GM11168 (cell line): ENCODE data around the gene HCRT.
"Not testable (repeated sequence)": the region's sequence is repeated elsewhere in the genome, so short reads cannot be mapped to it uniquely, and the experiment has no call there.

Experiments
- in situ Hi-C: fragments of 300-500 bp; cut with MboI; formaldehyde crosslinking; loops from one replicate; pipeline ENCODE4 v1.12.0; 2022; ENCODE audit warnings: low sequenced_read_pairs; ENCODE audit not compliant: unreplicated experiment

The HCRT gene

DNA sequence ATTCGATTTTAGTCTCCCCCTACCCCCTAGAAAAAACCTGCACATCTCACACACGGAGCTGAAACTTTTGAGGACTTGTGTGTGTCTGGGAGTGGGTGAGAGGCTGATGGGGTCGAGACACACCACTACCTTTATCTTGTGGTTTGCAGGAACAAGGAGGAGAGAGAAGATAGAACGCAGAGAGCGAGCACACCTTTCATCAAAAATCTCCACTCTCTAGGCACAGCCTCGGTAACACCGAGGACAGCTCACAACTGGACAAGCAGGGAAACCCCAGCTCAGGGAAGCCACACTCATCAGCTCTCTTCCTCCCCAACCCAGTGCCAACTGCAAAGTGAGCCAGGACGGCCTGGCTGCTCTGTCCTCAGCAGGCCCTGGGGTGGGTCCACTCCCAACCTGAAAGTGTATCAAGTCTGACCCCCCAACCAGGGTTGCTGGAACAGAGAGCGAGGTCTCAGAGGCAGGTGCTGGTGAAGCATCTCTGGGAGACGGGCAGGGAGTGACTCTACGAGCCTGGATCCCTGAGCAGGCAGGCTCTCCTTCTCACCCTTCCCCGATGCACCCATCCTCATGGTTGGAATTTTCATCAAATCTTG, 14.3 kb upstream of the HCRT start:
- in situ Hi-C loops: no loop called here

GRCh38 chr17:42198897-42199296, 13.6 kb upstream of the HCRT start:
- in situ Hi-C loops: no loop called here

GRCh38 chr17:42197564-42198156, 12.4 kb upstream of the HCRT start:
- in situ Hi-C loops: no loop called here

DNA sequence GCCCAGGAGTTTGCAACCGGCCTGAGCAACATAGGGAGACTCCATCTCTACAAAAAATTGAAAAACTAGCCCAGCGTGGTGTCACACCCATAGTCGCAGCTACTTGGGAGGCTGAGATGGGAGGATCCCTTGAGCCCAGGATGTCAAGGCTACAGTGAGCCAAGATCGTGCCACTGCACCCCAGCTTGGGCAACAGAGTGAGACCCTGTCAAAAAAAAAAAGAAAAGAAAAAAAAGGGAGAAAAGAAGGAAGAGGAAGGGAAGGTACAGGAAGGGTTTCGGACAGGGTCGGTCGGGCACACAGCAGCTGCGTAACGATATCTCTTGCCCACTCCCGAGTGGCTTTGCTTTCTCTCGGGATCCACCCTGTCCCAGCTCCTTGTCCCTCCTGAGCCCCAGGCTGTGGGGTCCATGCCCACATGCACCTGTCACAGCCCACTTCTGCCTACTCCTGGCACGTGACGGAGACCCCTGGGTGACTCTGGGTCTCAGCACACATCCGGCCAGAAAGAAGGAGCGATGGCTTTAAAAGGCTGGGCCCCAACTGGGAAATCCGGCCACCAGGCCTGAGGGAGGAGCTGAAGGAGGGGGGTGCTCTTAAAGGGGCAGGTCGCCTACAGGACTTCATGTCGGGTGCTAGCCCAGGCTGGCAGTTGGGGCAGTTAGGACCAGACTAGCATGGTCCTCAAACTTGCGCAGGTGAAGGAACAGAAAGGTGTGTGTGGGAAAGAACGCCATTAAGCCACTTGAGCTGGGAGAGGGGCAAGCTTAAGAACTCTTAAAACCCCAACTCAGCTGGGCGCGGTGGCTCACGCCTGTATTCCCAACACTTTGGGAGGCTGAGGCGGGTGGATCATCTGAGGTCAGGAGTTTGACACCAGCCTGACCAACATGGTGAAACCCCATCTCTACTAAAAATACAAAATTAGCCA, 9.0 kb upstream of the HCRT start, which contains the start of gene GHDC:
Gene GHDC, minus strand, starts transcription at position 526 of the 931 bp plus-strand sequence. CDS start 913 bp downstream, outside the sequence.
- in situ Hi-C loops: no loop called here

DNA sequence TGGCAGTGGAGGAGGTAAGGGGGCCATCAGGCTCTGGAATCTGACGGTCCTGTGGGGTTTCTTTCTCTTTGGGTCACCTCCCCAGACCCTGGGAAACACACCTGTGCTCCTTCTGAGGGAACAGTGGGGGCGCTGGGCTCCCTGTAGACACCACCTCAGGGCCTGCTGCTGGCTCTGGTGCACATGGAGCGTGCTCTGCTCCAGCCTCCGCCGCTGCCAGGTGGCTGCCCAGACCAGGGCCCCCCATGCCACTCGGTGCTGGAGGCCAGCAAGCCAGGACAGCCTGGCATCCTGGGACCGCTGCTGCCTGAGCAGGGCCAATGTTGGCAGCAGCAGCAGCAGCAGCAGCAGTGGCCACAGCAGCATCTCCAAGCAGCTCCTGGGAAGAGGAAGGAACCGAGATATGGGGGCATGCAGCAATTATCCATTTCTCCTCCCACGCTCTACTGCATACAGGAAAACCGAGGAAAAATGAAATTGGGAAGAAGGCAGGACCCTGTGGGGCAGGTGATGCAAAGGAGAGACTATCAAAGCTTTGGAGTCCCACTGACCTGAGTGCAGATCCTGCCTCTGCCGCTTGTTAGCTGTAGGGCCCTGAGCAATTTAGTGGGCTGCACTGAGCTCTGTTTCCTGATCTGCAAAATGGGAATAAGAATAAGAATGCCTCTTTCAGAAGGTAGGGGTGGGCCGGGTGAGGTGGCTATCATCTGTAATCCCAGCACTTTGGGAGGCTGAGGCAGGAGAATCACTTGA, 8.1 kb upstream of the HCRT start:
- in situ Hi-C loops: no loop called here

DNA sequence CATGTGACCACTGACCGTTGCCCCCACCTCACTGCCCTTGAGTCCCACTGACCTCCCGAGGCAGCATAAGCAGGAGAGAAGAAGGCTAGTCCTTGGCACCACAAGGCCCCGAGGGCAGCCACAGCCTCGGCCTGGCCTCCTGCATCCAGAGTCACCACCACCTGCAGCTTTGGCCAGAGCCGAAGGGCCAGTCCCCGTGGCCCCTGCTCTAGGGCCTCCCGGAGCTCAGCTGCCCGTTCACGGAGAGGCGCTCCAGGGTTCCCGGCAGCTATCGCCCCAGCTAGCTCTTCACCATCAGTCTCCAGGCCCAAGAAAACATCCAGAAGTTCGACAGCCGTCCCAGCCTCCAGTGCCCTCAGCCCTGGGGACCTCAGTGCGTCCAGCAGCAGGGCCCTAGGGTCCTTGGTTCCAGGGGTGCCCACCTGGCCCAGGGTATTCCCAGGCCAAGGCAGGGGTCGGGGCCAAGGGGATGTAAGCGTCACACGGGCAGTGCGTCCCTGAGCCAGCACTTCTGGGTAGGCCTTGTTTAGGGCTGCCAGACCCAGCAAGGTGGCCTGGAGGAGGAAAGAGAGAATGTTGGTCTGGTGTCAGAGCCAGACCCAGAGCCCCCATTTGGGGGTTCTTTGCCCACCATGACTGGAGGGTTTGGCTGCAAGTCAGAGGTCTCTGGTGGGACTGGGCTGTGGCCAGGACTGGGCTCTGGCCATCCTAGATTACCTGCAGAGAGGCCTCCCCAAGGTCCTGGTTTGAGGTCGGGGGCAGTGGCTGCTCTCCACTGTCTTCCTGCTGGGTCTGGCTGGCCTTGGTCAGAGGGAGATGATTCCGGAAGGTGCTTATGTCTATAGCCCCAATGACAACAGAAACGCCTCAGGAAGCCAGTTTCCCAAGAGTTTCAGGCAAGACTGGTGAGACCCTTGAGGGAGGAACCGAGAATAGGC, 7.2 kb upstream of the HCRT start:
- in situ Hi-C loops: no loop called here

DNA sequence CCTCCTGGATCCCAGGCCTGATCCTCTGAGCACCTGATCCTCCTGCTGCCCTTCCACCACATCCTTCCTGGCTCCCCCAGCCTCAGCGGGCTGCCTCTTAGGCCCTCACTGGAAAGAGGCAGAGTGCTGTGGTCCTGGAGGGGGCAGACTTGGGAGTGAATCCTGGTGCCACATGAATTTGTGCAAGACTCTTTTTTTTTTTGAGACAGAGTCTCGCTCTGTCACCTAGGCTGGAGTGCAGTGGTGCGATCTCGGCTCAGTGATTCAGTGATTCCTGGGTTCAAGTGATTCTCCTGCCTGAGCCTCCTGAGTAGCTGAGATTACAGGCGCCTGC, 6.0 kb upstream of the HCRT start:
- in situ Hi-C loops: no loop called here

- in situ Hi-C loops: no loop called here
Observed at GRCh38 chr17:42190491-42191274, 5.4 kb upstream of the HCRT start.

DNA sequence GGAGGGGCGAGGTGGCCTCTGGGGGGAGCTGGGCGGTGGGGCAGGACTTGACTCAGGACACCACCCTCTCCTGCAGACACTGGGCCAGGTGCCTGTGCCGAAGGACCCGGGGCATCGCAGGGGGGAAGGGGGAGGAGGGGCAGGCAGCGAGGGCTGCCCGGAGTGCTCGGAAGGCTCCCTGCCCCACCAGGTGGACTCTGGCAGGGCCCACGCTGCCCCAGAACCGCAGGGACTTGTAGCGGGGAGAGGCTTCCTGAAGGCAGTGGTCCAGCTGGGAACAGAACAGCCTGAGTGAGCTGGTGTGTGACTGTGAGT, 4.4 kb upstream of the HCRT start:
- in situ Hi-C loops: no loop called here

DNA sequence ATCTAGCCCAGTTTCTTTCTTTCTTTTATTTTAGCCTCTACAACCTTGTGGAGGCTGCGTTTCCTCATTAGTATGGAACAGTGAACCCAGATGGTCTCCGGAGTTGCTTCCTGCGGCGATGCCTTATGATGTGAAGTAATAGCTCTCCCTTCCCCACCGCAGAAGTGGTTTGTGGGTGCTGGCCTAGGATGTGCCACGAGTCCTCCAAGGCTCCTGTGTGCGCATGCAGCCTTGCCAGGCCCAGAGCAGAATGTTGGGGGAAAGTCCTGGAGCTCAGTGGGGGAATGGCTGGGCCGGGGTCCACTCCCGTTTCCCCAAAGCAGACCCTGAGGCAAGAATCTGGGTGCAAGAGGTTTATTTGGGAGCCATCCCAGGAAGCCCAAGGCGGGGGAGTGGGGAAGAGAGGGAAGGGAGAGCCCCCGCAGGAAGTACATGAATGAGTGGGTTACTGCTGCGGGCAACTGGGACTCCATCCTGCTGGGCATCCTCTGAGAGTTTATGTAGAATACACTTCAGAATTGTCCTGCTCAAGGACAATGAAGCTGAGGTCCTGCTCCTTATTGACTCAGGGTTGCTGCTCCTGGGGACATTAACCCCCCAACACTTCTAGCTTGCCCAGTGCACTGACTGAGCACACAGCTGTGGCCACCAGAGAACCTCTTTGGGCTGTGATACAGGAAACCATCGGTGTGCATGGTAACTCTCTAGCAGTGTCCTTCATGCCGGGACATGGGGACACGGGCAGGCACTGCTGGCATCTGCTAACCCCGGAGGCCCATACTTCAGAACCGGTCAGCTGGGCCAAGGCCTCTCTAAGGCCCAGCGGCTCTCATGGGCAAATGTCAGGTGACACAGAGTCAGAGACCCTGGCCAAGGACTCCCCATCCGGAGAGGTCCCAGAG, 3.7 kb upstream of the HCRT start:
- in situ Hi-C loops: no loop called here

DNA sequence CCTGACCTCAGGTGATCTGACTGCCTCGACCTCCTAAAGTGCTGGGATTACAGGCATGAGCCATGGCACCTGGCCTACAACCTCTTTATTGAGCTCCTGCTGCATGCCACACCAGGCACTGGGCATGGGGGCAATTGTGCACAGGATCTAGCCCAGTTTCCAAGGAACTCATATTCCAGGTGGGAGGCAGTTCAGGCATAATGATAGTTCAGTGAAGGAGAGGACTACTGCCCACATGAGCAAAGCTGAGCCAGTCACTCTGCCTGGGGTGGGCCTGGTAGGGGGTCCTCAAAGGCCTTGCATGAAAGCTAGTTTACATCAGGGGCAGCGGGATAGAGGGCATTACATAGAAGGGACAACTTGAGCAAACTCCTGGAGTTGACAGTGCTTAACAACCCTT, 2.6 kb upstream of the HCRT start:
- in situ Hi-C loops: no loop called here

DNA sequence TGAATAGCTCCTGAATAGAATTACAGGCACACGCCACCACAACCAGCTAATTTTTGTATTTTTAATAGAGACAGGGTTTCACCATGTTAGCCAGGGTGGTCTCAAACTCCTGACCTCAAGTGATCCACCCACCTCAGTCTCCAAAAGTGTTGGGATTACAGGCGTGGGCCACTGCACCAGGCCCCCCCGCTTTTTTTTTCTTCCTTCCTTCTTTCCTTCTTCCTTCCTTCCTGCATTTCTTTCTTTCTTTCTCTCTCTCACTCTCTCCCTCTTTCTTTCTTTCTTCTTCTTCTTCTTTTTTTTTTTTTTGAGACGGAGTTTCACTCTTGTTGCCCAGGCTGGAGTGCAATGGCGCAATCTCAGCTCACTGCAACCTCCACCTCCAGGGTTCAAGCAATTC, 939 bp upstream of the HCRT start:
- in situ Hi-C loops: not testable (repeated sequence)

DNA sequence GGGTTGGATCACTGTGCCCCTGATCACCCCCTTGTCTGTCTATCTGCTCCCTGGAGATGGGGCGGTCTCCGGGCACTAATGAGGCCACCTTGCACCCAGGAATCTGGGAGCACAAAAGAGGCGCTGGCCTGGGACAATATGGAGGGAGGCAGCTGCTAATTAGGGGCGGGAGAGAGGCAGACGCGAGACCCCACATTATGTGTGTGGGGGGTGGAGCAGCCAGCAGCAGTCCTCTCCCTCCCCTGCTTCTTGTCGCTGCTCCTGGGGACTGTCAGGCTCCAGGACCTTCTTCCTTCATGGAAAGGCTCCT, 324 bp upstream of the HCRT start:
- in situ Hi-C loops: no loop called here

GRCh38 chr17:42183741-42184711, 1.2 kb downstream of the HCRT start:
- in situ Hi-C loops: no loop called here

DNA sequence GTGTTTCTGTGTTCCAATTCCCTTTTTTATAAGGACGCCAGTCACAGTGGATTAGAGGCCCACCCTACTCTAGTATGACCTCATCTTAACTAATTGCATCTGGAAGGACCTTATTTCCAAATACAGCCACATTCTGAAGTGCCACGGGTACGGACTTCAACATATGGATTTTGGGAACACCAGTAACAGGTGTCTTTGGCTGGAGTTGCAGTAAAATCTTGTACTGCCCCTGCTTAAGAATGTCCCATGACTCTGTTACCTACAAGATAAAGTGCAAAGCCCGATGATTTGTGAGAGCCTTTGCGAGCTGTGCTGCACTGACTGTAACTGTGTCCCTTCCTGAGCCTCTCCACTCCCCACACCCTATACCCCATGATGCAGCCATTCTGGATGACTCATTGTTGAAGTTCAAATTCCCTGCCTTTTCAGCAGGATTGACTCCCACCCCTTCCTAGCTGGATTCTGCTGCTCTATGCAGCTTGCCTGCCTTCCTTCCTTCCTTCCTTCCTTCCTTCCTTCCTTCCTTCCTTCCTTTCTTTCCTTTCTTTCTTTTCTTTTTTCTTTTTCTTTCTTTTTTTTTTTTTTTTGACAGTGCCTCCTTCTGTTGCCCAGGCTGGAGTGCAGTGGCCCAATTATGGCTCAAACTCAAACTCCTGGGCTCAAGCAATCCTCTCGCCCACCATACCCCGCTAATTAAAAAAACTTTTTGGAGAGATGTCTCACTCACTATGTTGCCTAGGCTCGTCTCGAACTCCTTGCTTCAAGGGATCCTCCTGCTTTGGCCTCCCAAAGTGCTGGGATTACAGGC, 2.1 kb downstream of the HCRT start:
- in situ Hi-C loops: no loop called here

DNA sequence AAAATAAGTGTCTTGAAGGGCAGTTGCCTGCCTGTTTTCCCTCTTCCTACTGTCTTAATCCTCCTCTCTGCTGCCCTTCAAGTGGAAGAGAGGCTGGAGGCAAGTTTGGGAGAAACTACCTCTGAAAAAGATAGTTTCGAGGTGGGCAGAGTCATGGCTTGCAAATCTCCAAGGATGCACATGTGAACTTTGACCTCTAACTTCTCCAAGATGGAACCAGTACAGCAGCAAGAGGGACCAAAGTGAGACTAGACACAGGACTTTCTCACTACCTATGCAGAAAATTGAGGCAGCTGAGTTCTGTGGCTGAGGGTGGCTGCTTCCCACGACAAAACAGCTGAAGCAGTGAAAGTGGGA, 3.4 kb downstream of the HCRT start:
- in situ Hi-C loops: no loop called here
